ENCODE measurements around the gene TTF2. TPM values are rescaled to one million over a fixed set of nuclear protein-coding genes. Genes with fewer than 3 reads are reported as not detected.
"Not testable (repeated sequence)": the region's sequence is repeated elsewhere in the genome, so short reads cannot be mapped to it uniquely, and the experiment has no call there.

Gene TTF2
- total and polyA plus RNA-seq, 9 donors = 2.1 to 14.0 (median 10.6) TPM

- WGBS, 3 donors = 69 to 74% (median 74%) methylated on average over 4 of the region's 4 CpGs
- no peak for DNase-seq
- Histone ChIP-seq H3K9me3 (no peaks in the 10 kb centered on the region), H3K27me3 (no peaks in the 10 kb centered on the region), H3K36me3 (no peaks in the 10 kb centered on the region), H3K27ac (no peak overlapping the region), H3K4me3 (no peak overlapping the region), H3K4me1 (ENCODE audit: insufficient read depth) (no peaks in the 10 kb centered on the region)
- intact Hi-C loops (cut with DNase I) = no loop called here
- TF ChIP-seq CTCF (IDR thresholded peaks at IDR 0.05) = no peak
- TF ChIP-seq POLR2A (IDR thresholded peaks at IDR 0.05) = no peak
- no peak for TF ChIP-seq EP300 (IDR thresholded peaks at IDR 0.05)
Measured at GRCh38 chr1:117097443-117097842, 37.3 kb downstream of the TTF2 start.

- intact Hi-C loops (cut with DNase I) = no loop called here
- 73 to 82% (median 79%) methylated on average over 4 of the region's 4 CpGs for WGBS, 3 donors
Measured at GRCh38 chr1:117098287-117098890, 38.3 kb downstream of the TTF2 start.

GRCh38 chr1:117101334-117101733 is 41.2 kb downstream of the TTF2 start:
- H3K27me3 ChIP-seq = no peaks in the 10 kb centered on the region
- no peak for DNase-seq
- TF ChIP-seq CTCF (IDR thresholded peaks at IDR 0.05) = no peak
- TF ChIP-seq EP300 (IDR thresholded peaks at IDR 0.05) = no peak
- TF ChIP-seq POLR2A (IDR thresholded peaks at IDR 0.05) = no peak
- H3K9me3 ChIP-seq = no peaks in the 10 kb centered on the region
- no peaks in the 10 kb centered on the region for H3K4me1 ChIP-seq (ENCODE audit: insufficient read depth)
- WGBS, 3 donors = 76 to 92% (median 89%) methylated on average over 1 of the region's 1 CpG
- no peak overlapping the region for H3K4me3 ChIP-seq
- H3K36me3 ChIP-seq = no peaks in the 10 kb centered on the region
- no peak overlapping the region for H3K27ac ChIP-seq
- intact Hi-C loops (cut with DNase I) = no loop called here

More at GRCh38 chr1:117098287-117098890, 38.3 kb downstream of the TTF2 start:
- no peak overlapping the region for H3K4me3 ChIP-seq
- H3K9me3 ChIP-seq = no peaks in the 10 kb centered on the region
- H3K27me3 ChIP-seq = no peaks in the 10 kb centered on the region
- H3K27ac ChIP-seq = no peak overlapping the region
- TF ChIP-seq CTCF (IDR thresholded peaks at IDR 0.05) (no peak), POLR2A (IDR thresholded peaks at IDR 0.05) (no peak), EP300 (IDR thresholded peaks at IDR 0.05) (no peak)
- no peak for DNase-seq
- no peaks in the 10 kb centered on the region for H3K36me3 ChIP-seq
- no peaks in the 10 kb centered on the region for H3K4me1 ChIP-seq (ENCODE audit: insufficient read depth)

DNA sequence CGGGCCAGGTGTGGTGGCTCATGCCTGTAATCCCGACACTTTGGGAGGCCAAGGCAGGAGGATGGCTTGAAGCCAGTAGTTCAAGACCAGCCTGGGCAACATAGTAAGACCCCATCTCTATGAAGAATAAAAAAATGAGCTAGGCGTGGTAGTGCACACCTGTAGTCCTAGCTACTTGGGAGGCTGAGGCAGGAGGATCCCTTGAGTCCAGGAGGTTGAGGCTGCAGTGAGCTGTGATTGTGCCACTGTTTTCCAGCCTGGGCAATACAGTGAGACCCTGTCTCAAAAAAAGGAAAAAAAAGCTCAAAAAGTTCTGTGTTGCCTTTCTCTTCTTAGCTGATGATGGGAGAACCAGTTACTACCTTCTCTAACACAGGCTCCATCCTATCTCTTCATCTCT is 41.7 kb downstream of the TTF2 start:
- H3K36me3 ChIP-seq; H3K4me3 ChIP-seq; intact Hi-C loops (cut with DNase I); DNase-seq; H3K27me3 ChIP-seq; H3K27ac ChIP-seq; H3K9me3 ChIP-seq; H3K4me1 ChIP-seq (ENCODE audit: insufficient read depth): not testable (repeated sequence)
- WGBS, 3 donors = 96 to 100% (median 97%) methylated on average over 3 of the region's 3 CpGs

- intact Hi-C loops (cut with DNase I) = no loop called here
- 22 to 49% (median 26%) methylated on average over 3 of the region's 3 CpGs for WGBS, 3 donors
- no peaks in the 10 kb centered on the region for H3K4me1 ChIP-seq (ENCODE audit: insufficient read depth)
Measured at GRCh38 chr1:117104986-117105385, 44.9 kb downstream of the TTF2 start.

More at GRCh38 chr1:117104986-117105385, 44.9 kb downstream of the TTF2 start:
- H3K9me3 ChIP-seq = no peaks in the 10 kb centered on the region
- TF ChIP-seq EP300 (IDR thresholded peaks at IDR 0.05) = no peak
- TF ChIP-seq CTCF (IDR thresholded peaks at IDR 0.05) = no peak
- no peak for TF ChIP-seq POLR2A (IDR thresholded peaks at IDR 0.05)
- H3K27ac ChIP-seq = no peak overlapping the region
- no peak for DNase-seq
- H3K27me3 ChIP-seq = no peaks in the 10 kb centered on the region
- H3K36me3 ChIP-seq = no peaks in the 10 kb centered on the region
- H3K4me3 ChIP-seq = no peak overlapping the region

Measured in ovary (tissue), 9 donors.